ENCODE results near the gene CENPM.

CENPM gene

GRCh38 chr22:41946629-41947423 lies at the start of gene CENPM:
Gene CENPM, minus strand, starts transcription at chr22:41947152. Its CDS starts 76 bp downstream, at chr22:41947076.
- DNase-seq, result peak; percentile 76

- no peak for DNase-seq
These were observed 48.3 kb upstream of the CENPM start for GRCh38 chr22:41995211-41995610.

- DNase-seq, result no peak
These were observed 45.5 kb upstream of the CENPM start for GRCh38 chr22:41992496-41992895.

GRCh38 chr22:41991111-41991510 lies 44.2 kb upstream of the CENPM start:
- no peak for DNase-seq

GRCh38 chr22:41989246-41989645 lies 42.3 kb upstream of the CENPM start:
- DNase-seq, result no peak

- no peak for DNase-seq
These were observed 40.3 kb upstream of the CENPM start for GRCh38 chr22:41987276-41987675.

GRCh38 chr22:41983513-41984405 lies 36.8 kb upstream of the CENPM start:
- no peak for DNase-seq

GRCh38 chr22:41982865-41983264 lies 35.9 kb upstream of the CENPM start:
- DNase-seq, result no peak

GRCh38 chr22:41979423-41980250 lies 32.7 kb upstream of the CENPM start:
- no peak for DNase-seq

- DNase-seq, result no peak
These were observed 31.8 kb upstream of the CENPM start for GRCh38 chr22:41978732-41979131.

GRCh38 chr22:41976961-41977566 lies 30.1 kb upstream of the CENPM start:
- DNase-seq, result no peak

GRCh38 chr22:41976070-41976901 lies 29.3 kb upstream of the CENPM start:
- peak; percentile 23 for DNase-seq

- no peak for DNase-seq
These were observed 28.5 kb upstream of the CENPM start for GRCh38 chr22:41975299-41976069.

- DNase-seq, result no peak
These were observed 27.8 kb upstream of the CENPM start for GRCh38 chr22:41974691-41975290.

GRCh38 chr22:41971431-41971830 lies 24.5 kb upstream of the CENPM start:
- no peak for DNase-seq

- no peak for DNase-seq
These were observed 23.6 kb upstream of the CENPM start for GRCh38 chr22:41970601-41971000.

GRCh38 chr22:41969110-41969646 lies 22.2 kb upstream of the CENPM start, which contains the start of gene SEPTIN3:
Gene SEPTIN3, plus strand, starts transcription at chr22:41969443. Its CDS starts 2,050 bp downstream, at chr22:41971493.
- no peak for DNase-seq

GRCh38 chr22:41968601-41969000 lies 21.6 kb upstream of the CENPM start:
- DNase-seq, result no peak

GRCh38 chr22:41966607-41967240 lies 19.8 kb upstream of the CENPM start:
- DNase-seq, result no peak
